SK-N-MC (cell line): ENCODE measurements around the gene FILIP1L.

Experiments used
- DNase-seq: peaks from one replicate; pipeline ENCODE4 v3.0.0-alpha.2; 2011; ENCODE audit warnings: low read depth, low spot score
- H3K27ac ChIP-seq: fragments of 200-600 bp; sonication (generic); 2 replicates; pipeline ENCODE4 v1.5.1; 2016; ENCODE audit warnings: mixed run types
- H3K36me3 ChIP-seq: fragments of 200-600 bp; sonication (generic); 2 replicates; pipeline ENCODE4 v1.6.1; 2017; ENCODE audit warnings: antibody characterized with exemption, low read length, mixed read lengths; ENCODE audit not compliant: insufficient read depth
- H3K4me3 ChIP-seq: fragments of 200-600 bp; sonication (generic); 2 replicates; pipeline ENCODE4 v1.5.1; 2016
- H3K9ac ChIP-seq: fragments of 200-600 bp; sonication (generic); 2 replicates; pipeline ENCODE4 v1.8.0; 2017; ENCODE audit warnings: mixed run types, mixed read lengths; ENCODE audit not compliant: insufficient read length
- H3K9me3 ChIP-seq: fragments of 200-600 bp; sonication (generic); 2 replicates; pipeline ENCODE4 v1.6.1; 2017; ENCODE audit warnings: low read depth, mild to moderate bottlenecking, antibody characterized with exemption, low read length, moderate library complexity, mixed read lengths
- EZH2 ChIP-seq: fragments of 200-600 bp; sonication (generic); IDR thresholded peaks from one replicate; pipeline ENCODE4 v1.6.1; 2017; ENCODE audit warnings: antibody characterized with exemption
- FOXP2 ChIP-seq: optimal IDR thresholded peaks from 2 replicates; pipeline ENCODE3; 2011; ENCODE audit warnings: mild to moderate bottlenecking, moderate library complexity; ENCODE audit not compliant: insufficient read depth; ENCODE audit errors: extremely low read length, control extremely low read depth
- POLR2AphosphoS5 ChIP-seq: IDR thresholded peaks from 2 replicates; pipeline ENCODE4 v1.6.1; 2012; ENCODE audit warnings: mild to moderate bottlenecking, low read depth, low read length, borderline replicate concordance

Gene FILIP1L

GRCh38 chr3:99969136-99969535 lies 145.2 kb downstream of the FILIP1L start:
- no peak overlapping the region for H3K4me3 ChIP-seq
- H3K36me3 ChIP-seq = no peaks in the 10 kb centered on the region
- H3K9ac ChIP-seq = no peak overlapping the region
- DNase-seq = no peak
- H3K27ac ChIP-seq = no peak overlapping the region
- TF ChIP-seq EZH2 = no peak
- TF ChIP-seq FOXP2 = no peak
- no peak for TF ChIP-seq POLR2AphosphoS5
- H3K9me3 ChIP-seq = no peaks in the 10 kb centered on the region

GRCh38 chr3:99967796-99968195 lies 146.5 kb downstream of the FILIP1L start:
- DNase-seq = no peak
- no peak overlapping the region for H3K9ac ChIP-seq
- no peaks in the 10 kb centered on the region for H3K9me3 ChIP-seq
- no peak overlapping the region for H3K27ac ChIP-seq
- no peaks in the 10 kb centered on the region for H3K36me3 ChIP-seq
- TF ChIP-seq POLR2AphosphoS5 = no peak
- TF ChIP-seq FOXP2 = no peak
- no peak for TF ChIP-seq EZH2
- no peak overlapping the region for H3K4me3 ChIP-seq

- DNase-seq = no peak
- Histone ChIP-seq H3K36me3 (no peaks in the 10 kb centered on the region), H3K9ac (no peak overlapping the region), H3K4me3 (no peak overlapping the region), H3K27ac (no peak overlapping the region), H3K9me3 (no peaks in the 10 kb centered on the region)
- TF ChIP-seq EZH2 = no peak
- no peak for TF ChIP-seq POLR2AphosphoS5
- no peak for TF ChIP-seq FOXP2
Measured at GRCh38 chr3:99966662-99967416, 147.5 kb downstream of the FILIP1L start.

GRCh38 chr3:99965681-99966408 lies 148.5 kb downstream of the FILIP1L start:
- Histone ChIP-seq H3K4me3 (no peak overlapping the region), H3K9me3 (no peaks in the 10 kb centered on the region), H3K27ac (no peak overlapping the region), H3K9ac (no peak overlapping the region), H3K36me3 (no peaks in the 10 kb centered on the region)
- no peak for TF ChIP-seq EZH2
- TF ChIP-seq POLR2AphosphoS5 = no peak
- TF ChIP-seq FOXP2 = no peak
- no peak for DNase-seq

GRCh38 chr3:99965077-99965476 lies 149.2 kb downstream of the FILIP1L start:
- TF ChIP-seq EZH2 (no peak), POLR2AphosphoS5 (no peak), FOXP2 (no peak)
- H3K4me3 ChIP-seq = no peak overlapping the region
- H3K9me3 ChIP-seq = no peaks in the 10 kb centered on the region
- no peak overlapping the region for H3K9ac ChIP-seq
- no peak overlapping the region for H3K27ac ChIP-seq
- no peak for DNase-seq
- no peaks in the 10 kb centered on the region for H3K36me3 ChIP-seq

GRCh38 chr3:99962703-99963102 lies 151.6 kb downstream of the FILIP1L start:
- no peak for TF ChIP-seq POLR2AphosphoS5
- TF ChIP-seq EZH2 = no peak
- no peak for TF ChIP-seq FOXP2
- no peak overlapping the region for H3K27ac ChIP-seq
- H3K9ac ChIP-seq = no peak overlapping the region
- no peak overlapping the region for H3K4me3 ChIP-seq
- no peaks in the 10 kb centered on the region for H3K9me3 ChIP-seq
- H3K36me3 ChIP-seq = no peaks in the 10 kb centered on the region
- DNase-seq = no peak

GRCh38 chr3:99961756-99962515 lies 152.4 kb downstream of the FILIP1L start:
- DNase-seq = no peak
- no peak overlapping the region for H3K27ac ChIP-seq
- no peaks in the 10 kb centered on the region for H3K36me3 ChIP-seq
- H3K4me3 ChIP-seq = no peak overlapping the region
- no peaks in the 10 kb centered on the region for H3K9me3 ChIP-seq
- no peak for TF ChIP-seq EZH2
- TF ChIP-seq POLR2AphosphoS5 = no peak
- no peak for TF ChIP-seq FOXP2
- H3K9ac ChIP-seq = no peak overlapping the region

- Histone ChIP-seq H3K36me3 (no peaks in the 10 kb centered on the region), H3K27ac (no peak overlapping the region), H3K9me3 (no peaks in the 10 kb centered on the region), H3K4me3 (0 out of 2 replicates have a peak overlapping the region, but pooled peaks have one; percentile 12), H3K9ac (no peak overlapping the region)
- DNase-seq = peak; percentile 32
- TF ChIP-seq EZH2 (no peak), FOXP2 (no peak), POLR2AphosphoS5 (no peak)
Measured at GRCh38 chr3:99960941-99961340, 153.4 kb downstream of the FILIP1L start.
